GM13977 (cell line): ENCODE data around the gene RRP9.
"Not testable (repeated sequence)": the region's sequence is repeated elsewhere in the genome, so short reads cannot be mapped to it uniquely, and the experiment has no call there.

Experiments used
- DNase-seq: peaks from one replicate; pipeline ENCODE4 v3.0.0; 2012; ENCODE audit warnings: low spot score
- in situ Hi-C: fragments of 300-500 bp; cut with MboI; formaldehyde crosslinking; loops from one replicate; pipeline ENCODE4 v1.12.0; 2022; ENCODE audit warnings: low sequenced_read_pairs, low pct_unique_long_range_greater_than_20kb, mixed read lengths, inconsistent platforms; ENCODE audit not compliant: unreplicated experiment
- TF ChIP-seq, protein P1 (sequence below): IDR thresholded peaks from 2 replicates; pipeline ENCODE4 v1.5.1; 2012; ENCODE audit warnings: mild to moderate bottlenecking, control low read depth; ENCODE audit not compliant: insufficient read depth; ENCODE audit errors: extremely low read depth, missing control alignments

Gene RRP9

DNA sequence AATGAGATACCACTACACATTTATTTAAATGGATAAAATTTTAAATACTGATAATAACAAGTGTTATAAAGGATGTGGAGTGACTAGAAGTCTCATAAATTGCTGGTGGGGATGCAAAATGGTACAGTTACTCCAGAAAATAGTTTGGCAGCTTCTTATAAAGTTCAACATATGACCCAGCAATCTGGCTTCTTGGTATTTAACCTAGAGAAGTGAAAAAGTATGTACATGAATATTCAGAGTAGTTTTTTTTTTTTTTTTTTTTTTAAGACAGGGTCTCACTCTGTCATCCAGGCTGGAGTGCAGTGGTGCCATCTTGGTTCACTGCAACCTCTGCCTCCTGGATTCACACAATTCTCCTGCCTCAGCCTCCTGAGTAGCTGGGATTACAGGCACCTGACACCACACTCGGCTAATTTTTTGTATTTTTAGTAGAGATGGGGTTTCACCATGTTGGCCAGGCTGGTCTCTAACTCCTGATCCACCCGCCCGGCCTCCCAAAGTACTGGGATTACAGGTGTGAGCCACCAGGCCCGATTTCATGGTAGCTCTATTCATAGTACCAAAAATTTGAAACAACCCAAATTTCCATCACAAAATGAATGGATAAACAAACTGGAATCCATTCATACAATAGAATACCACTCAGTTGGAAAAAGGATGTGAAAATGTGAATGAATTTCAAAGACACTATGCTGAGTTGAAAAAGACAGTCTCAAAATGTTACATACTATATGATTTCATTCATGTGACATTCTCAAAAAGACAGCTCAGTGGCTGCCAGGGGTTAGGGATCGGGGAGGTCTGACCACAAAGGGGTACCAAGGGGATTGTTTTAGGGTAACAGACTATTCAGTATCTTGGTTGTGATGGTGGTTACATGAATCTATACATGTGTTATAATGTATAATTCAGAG is 14.4 kb downstream of the RRP9 start:
- in situ Hi-C loops, result no loop called here

DNA sequence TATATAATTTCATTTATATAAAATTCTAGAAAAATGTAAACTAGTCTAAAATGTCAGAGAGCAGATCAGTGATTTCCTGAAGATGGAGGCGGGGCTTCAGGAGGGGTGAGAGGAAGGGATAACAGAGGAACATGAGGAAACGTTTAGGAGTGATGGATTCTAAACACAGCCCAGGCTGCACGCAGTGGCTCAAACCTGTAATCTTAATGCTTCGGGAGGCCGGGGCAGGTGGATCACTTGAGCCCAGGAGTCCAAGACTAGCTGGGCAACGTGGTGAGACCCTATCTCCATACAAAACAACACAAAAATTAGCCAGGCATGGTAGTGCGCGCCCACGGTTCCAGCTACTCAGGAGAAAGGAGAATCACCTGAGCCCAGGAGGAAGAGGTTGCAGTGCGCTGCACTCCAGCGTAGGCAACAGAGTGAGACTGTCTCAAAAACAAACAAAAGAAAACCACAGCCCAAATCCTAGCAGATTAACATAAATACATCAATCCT is 20.6 kb downstream of the RRP9 start:
- DNase-seq, result no peak
- in situ Hi-C loops, result no loop called here
- TF ChIP-seq, protein P1, sequence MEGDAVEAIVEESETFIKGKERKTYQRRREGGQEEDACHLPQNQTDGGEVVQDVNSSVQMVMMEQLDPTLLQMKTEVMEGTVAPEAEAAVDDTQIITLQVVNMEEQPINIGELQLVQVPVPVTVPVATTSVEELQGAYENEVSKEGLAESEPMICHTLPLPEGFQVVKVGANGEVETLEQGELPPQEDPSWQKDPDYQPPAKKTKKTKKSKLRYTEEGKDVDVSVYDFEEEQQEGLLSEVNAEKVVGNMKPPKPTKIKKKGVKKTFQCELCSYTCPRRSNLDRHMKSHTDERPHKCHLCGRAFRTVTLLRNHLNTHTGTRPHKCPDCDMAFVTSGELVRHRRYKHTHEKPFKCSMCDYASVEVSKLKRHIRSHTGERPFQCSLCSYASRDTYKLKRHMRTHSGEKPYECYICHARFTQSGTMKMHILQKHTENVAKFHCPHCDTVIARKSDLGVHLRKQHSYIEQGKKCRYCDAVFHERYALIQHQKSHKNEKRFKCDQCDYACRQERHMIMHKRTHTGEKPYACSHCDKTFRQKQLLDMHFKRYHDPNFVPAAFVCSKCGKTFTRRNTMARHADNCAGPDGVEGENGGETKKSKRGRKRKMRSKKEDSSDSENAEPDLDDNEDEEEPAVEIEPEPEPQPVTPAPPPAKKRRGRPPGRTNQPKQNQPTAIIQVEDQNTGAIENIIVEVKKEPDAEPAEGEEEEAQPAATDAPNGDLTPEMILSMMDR, result no peak

More for the DNA sequence above, 14.4 kb downstream of the RRP9 start:
- no peak for DNase-seq
- TF ChIP-seq, protein P1, result no peak

- in situ Hi-C loops, result no loop called here
- TF ChIP-seq, protein P1, result no peak
- DNase-seq, result no peak
These were observed 25.3 kb downstream of the RRP9 start for GRCh38 chr3:51916418-51916817.

DNA sequence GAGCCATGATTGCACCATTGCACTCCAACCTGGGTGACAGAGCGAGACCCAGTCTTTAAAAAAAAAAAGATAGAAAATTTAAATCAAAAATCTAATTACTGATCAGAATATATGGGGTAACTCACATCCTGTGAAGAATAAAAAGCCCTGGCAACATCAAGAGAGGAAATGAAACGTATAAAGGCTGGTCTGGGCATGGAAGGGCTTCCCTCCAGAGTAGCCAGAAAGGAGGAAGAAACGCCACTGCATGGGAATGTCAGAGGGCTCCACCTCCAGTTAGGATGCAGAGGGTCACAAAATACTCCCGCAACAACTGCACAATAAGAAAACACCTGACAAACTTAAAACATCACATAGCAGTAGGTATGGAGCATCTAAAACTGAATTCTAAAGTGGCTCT is 33.7 kb downstream of the RRP9 start:
- TF ChIP-seq, protein P1, result no peak
- DNase-seq, result no peak
- in situ Hi-C loops, result no loop called here

DNA sequence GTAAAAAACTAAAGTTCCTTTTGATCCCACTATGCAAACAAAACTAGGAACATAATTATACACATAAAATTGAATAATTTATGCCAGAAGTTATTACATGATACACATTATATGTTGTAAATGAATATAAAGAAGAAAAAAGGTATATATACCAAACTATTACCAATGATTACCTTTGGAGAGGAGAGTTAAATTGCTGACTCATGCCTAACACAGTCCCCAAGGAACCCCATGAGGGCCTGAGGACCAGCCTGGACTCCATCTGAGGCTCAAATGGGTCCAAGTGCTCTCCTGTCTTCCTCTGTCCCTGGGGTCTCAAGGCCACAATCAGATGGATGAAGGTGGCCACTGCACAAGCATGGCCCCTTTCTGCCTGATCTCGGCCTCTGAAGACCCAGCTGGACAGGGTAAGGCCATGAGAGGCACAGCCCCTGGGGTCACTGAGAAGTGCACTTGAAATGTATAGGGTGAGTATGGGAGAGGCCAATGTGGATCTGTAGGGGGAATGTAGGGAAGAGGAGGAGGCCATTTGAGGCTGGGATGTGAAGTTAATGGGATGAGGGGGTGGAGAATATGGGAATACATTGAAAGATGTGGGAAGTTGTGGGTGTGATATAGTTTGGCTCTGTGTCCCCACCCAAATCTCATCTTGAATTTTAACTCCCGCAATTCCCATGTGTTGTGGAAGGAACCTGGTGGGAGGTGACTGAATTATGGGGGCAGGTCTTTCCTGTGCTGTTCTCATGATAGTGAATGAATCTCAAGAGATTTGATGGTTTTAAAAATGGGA is 37.5 kb downstream of the RRP9 start:
- in situ Hi-C loops, result no loop called here
- TF ChIP-seq, protein P1, result no peak
- DNase-seq, result no peak

- in situ Hi-C loops, DNase-seq: not testable (repeated sequence)
These were observed 39.3 kb downstream of the RRP9 start for GRCh38 chr3:51902361-51902760.

DNA sequence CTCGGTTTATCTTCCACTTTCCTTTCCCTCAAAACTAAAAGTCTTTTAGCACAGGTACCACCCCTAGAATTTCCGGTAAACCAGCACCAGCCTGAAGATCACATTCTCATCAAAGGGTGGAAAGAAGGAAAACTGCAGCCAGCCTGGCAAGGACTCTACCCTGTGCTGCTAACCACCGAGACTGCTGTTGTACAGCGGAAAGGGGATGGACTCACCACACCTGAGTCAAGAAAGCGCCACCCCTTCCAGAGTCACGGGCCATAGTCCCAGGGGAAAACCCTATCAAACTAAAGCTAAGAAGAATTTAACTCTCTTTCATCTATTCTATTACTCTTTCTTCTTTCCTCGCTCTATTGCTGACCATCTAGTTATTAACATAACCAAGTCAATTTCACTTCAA is 41.7 kb downstream of the RRP9 start:
- in situ Hi-C loops, result not testable (repeated sequence)

More for the DNA sequence above, 41.7 kb downstream of the RRP9 start:
- DNase-seq, result not testable (repeated sequence)
